Stimulated activated CD4-positive, alpha-beta T cell treated with anti-CD3 and anti-CD28 coated beads, TNF-alpha, amount 100 ng/mL, for 48 hours (primary cell): ENCODE results near the gene TRAFD1.
"Not testable (repeated sequence)": the region's sequence is repeated elsewhere in the genome, so short reads cannot be mapped to it uniquely, and the experiment has no call there.

Source experiments
- DNase-seq, 3 donors: peaks; one replicate each; pipeline ENCODE4 v3.0.0-alpha.2; 2020; ENCODE audit warnings: low read depth in 3 of 3

TRAFD1 gene

GRCh38 chr12:112125250-112125999 lies at the start of gene TRAFD1:
Gene TRAFD1 (plus strand): TSS chr12:112125560. CDS start chr12:112130523, 4,963 bp downstream.
- peak; percentile 97 to 98 (median 97) for DNase-seq

GRCh38 chr12:112087055-112087850 lies 38.1 kb upstream of the TRAFD1 start:
- no peak for DNase-seq

GRCh38 chr12:112087851-112088250 lies 37.5 kb upstream of the TRAFD1 start:
- DNase-seq = no peak

GRCh38 chr12:112091563-112091962 lies 33.8 kb upstream of the TRAFD1 start:
- no peak for DNase-seq

- no peak for DNase-seq
Observed at GRCh38 chr12:112096070-112096469, 29.3 kb upstream of the TRAFD1 start.

- DNase-seq = no peak
Observed at GRCh38 chr12:112096667-112097066, 28.7 kb upstream of the TRAFD1 start.

- no peak for DNase-seq
Observed at GRCh38 chr12:112097641-112098040, 27.7 kb upstream of the TRAFD1 start.

GRCh38 chr12:112100500-112100899 lies 24.9 kb upstream of the TRAFD1 start:
- DNase-seq = not testable (repeated sequence)

- DNase-seq = no peak
Observed at GRCh38 chr12:112102127-112102526, 23.2 kb upstream of the TRAFD1 start.

- not testable (repeated sequence) for DNase-seq
Observed at GRCh38 chr12:112102746-112103145, 22.6 kb upstream of the TRAFD1 start.

- no peak for DNase-seq
Observed at GRCh38 chr12:112103758-112104503, 21.4 kb upstream of the TRAFD1 start.

- no peak for DNase-seq
Observed at GRCh38 chr12:112105891-112106290, 19.5 kb upstream of the TRAFD1 start.

GRCh38 chr12:112107306-112108201 lies 17.8 kb upstream of the TRAFD1 start:
- DNase-seq = no peak

- peak; percentile 75 to 88 (median 78) for DNase-seq
Observed at GRCh38 chr12:112108202-112109079, 16.9 kb upstream of the TRAFD1 start, which contains the start of gene NAA25. Gene NAA25 (minus strand): TSS chr12:112108783. CDS start chr12:112108773, 10 bp downstream.

- not testable (repeated sequence) for DNase-seq
Observed at GRCh38 chr12:112110787-112111662, 14.3 kb upstream of the TRAFD1 start.

- no peak for DNase-seq
Observed at GRCh38 chr12:112111931-112112330, 13.4 kb upstream of the TRAFD1 start.

GRCh38 chr12:112112409-112113133 lies 12.8 kb upstream of the TRAFD1 start:
- no peak for DNase-seq
